ENCODE results near the gene BMP6. TPM values are rescaled to one million over a fixed set of nuclear protein-coding genes. Genes with fewer than 3 reads are reported as not detected.

The BMP6 gene
- total RNA-seq, 1 donor from 2014 or later = 0.97 TPM

DNA sequence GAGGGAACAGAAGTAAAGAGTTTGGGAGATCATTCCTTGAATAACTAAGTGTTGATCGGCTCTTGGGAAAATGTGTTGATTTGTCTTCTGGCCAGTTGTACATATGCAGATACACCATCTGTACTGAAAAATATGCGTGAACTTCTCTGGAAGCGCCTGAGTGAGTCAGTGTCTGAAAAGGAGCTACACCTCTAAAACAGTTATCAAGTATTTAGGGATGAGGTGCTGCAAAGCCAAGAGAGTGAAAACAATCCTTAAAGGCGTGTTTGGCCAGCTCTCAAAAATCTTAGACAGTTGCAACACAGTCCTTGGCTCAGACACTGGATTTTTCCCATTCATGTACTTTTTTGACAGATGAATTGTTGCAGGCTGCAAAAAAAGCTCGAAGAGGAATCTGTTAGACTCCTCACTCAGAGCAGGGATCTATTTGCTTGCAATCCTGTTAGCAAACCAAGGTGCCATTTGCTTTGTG, 61.3 kb downstream of the BMP6 start:
- Mint-ChIP-seq H3K36me3 (ENCODE audit: low read depth, unreplicated experiment) (no peaks in the 10 kb centered on the region), H3K27me3 (ENCODE audit: unreplicated experiment) (peaks cover 1% of the 10 kb centered on the region), H3K4me3 (ENCODE audit: unreplicated experiment) (no peak overlapping the region), H3K4me1 (ENCODE audit: unreplicated experiment) (no peaks in the 10 kb centered on the region), H3K27ac (ENCODE audit: unreplicated experiment) (no peak overlapping the region), H3K9me3 (ENCODE audit: unreplicated experiment) (no peaks in the 10 kb centered on the region)
- TF ChIP-seq, protein P1, sequence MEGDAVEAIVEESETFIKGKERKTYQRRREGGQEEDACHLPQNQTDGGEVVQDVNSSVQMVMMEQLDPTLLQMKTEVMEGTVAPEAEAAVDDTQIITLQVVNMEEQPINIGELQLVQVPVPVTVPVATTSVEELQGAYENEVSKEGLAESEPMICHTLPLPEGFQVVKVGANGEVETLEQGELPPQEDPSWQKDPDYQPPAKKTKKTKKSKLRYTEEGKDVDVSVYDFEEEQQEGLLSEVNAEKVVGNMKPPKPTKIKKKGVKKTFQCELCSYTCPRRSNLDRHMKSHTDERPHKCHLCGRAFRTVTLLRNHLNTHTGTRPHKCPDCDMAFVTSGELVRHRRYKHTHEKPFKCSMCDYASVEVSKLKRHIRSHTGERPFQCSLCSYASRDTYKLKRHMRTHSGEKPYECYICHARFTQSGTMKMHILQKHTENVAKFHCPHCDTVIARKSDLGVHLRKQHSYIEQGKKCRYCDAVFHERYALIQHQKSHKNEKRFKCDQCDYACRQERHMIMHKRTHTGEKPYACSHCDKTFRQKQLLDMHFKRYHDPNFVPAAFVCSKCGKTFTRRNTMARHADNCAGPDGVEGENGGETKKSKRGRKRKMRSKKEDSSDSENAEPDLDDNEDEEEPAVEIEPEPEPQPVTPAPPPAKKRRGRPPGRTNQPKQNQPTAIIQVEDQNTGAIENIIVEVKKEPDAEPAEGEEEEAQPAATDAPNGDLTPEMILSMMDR (IDR thresholded peaks at IDR 0.05; ENCODE audit: unreplicated experiment) = no peak
- DNase-seq (ENCODE audit: low spot score) = no peak

DNA sequence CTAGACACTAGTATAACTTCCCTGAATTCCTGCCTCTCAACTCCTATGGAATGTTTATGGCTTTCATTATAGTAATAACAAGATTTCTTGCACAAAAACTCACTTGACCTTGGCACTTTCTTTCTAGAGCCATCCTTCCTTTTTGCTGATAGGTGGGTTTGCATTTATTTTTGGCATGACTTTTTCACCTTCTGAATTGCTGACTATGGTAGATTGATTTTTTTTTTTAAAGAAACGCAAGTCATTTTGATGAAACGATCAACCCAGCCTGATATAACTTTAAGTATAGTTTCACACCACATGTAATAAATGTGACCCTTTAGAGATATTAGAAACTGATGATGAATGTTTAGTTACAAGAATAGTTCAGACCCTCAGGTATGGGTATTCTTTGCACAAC, 61.8 kb downstream of the BMP6 start:
- no peak for DNase-seq (ENCODE audit: low spot score)
- no peaks in the 10 kb centered on the region for H3K9me3 Mint-ChIP-seq (ENCODE audit: unreplicated experiment)
- TF ChIP-seq, protein P1 (IDR thresholded peaks at IDR 0.05; ENCODE audit: unreplicated experiment) = no peak
- H3K27me3 Mint-ChIP-seq (ENCODE audit: unreplicated experiment) = peaks cover 1% of the 10 kb centered on the region
- H3K36me3 Mint-ChIP-seq (ENCODE audit: low read depth, unreplicated experiment) = no peaks in the 10 kb centered on the region
- H3K4me3 Mint-ChIP-seq (ENCODE audit: unreplicated experiment) = no peak overlapping the region
- H3K4me1 Mint-ChIP-seq (ENCODE audit: unreplicated experiment) = no peaks in the 10 kb centered on the region
- no peak overlapping the region for H3K27ac Mint-ChIP-seq (ENCODE audit: unreplicated experiment)

DNA sequence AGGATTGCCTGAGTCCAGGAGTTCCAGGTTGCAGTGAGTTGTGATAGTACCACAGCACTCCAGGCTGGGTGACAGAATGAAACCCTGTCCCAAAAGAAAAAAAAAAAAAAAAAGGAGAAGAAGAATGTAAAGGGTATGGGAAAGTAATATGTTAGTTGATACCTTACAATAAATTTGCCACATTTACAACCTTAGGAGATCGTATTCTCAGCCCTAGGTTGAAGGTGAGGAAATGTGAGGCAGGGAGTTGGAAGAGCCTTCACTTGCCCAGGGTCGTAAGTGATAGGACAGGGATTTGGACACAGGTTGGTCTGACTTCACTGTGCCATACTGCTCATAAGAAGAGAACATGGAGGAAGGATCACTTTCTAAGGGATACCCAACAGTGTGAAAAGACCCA, 68.6 kb downstream of the BMP6 start:
- Mint-ChIP-seq H3K27ac (ENCODE audit: unreplicated experiment) (no peak overlapping the region), H3K4me1 (ENCODE audit: unreplicated experiment) (no peaks in the 10 kb centered on the region), H3K27me3 (ENCODE audit: unreplicated experiment) (no peaks in the 10 kb centered on the region), H3K4me3 (ENCODE audit: unreplicated experiment) (no peak overlapping the region), H3K36me3 (ENCODE audit: low read depth, unreplicated experiment) (no peaks in the 10 kb centered on the region), H3K9me3 (ENCODE audit: unreplicated experiment) (no peaks in the 10 kb centered on the region)
- no peak for DNase-seq (ENCODE audit: low spot score)
- TF ChIP-seq, protein P1 (IDR thresholded peaks at IDR 0.05; ENCODE audit: unreplicated experiment) = no peak

DNA sequence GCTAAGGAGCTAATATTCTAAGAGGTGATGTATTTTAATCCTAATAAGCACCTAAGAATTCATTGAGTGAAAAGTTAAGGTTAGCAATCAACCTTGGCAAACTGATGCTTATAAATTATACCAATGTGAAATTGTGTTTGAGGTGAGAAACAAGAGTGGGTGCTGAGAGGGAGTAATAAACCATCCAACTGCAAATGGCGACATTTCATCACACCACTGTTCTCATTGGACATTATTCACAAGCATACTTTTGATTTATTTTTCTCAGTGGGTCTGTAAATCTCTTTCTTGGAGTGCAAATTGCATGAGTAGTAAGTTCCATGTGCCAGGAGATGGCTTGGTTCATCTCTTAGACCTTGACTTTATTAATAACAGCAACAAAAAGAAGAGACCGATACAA, 71.5 kb downstream of the BMP6 start:
- no peak for DNase-seq (ENCODE audit: low spot score)
- Mint-ChIP-seq H3K27me3 (ENCODE audit: unreplicated experiment) (peaks cover 2% of the 10 kb centered on the region), H3K9me3 (ENCODE audit: unreplicated experiment) (no peaks in the 10 kb centered on the region), H3K27ac (ENCODE audit: unreplicated experiment) (no peak overlapping the region), H3K36me3 (ENCODE audit: low read depth, unreplicated experiment) (no peaks in the 10 kb centered on the region), H3K4me3 (ENCODE audit: unreplicated experiment) (no peak overlapping the region), H3K4me1 (ENCODE audit: unreplicated experiment) (no peaks in the 10 kb centered on the region)
- TF ChIP-seq, protein P1 (IDR thresholded peaks at IDR 0.05; ENCODE audit: unreplicated experiment) = no peak

DNA sequence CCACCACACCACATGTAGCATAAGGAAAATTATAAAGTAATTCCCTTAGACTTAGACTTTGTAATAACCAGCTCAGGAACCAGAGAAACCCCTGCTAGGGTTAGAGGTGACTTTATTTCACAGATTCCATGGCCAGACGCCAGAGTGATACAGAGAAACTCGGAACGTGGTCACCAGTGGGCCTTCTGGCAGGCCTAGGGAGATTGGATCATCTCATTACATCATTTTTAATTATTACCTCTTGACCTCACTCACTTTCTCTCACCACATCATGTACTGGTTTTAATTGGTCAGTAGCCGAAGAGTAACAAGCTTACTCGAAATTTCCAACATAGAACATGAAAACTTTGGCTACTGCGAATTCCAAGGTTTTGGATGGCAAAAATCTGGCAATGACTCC, 72.9 kb downstream of the BMP6 start:
- DNase-seq (ENCODE audit: low spot score) = no peak
- H3K36me3 Mint-ChIP-seq (ENCODE audit: low read depth, unreplicated experiment) = no peaks in the 10 kb centered on the region
- no peak overlapping the region for H3K4me3 Mint-ChIP-seq (ENCODE audit: unreplicated experiment)
- H3K27me3 Mint-ChIP-seq (ENCODE audit: unreplicated experiment) = peaks cover 2% of the 10 kb centered on the region
- no peaks in the 10 kb centered on the region for H3K9me3 Mint-ChIP-seq (ENCODE audit: unreplicated experiment)
- H3K4me1 Mint-ChIP-seq (ENCODE audit: unreplicated experiment) = no peaks in the 10 kb centered on the region
- TF ChIP-seq, protein P1 (IDR thresholded peaks at IDR 0.05; ENCODE audit: unreplicated experiment) = no peak
- H3K27ac Mint-ChIP-seq (ENCODE audit: unreplicated experiment) = no peak overlapping the region
